NOMO-1 (cell line): ENCODE measurements around the gene PRKAR2B.
A peak's percentile ranks its signal among the peaks of the same experiment; 100 is the strongest.
"Not testable (repeated sequence)": the region's sequence is repeated elsewhere in the genome, so short reads cannot be mapped to it uniquely, and the experiment has no call there.

Source experiments
- DNase-seq, 2 experiments: peaks; one replicate each; lab custom pipeline; 2025; ENCODE audit not compliant: unreplicated experiment in 2 of 2; lab: John Stamatoyannopoulos, UW

PRKAR2B gene

GRCh38 chr7:107047902-107048782 lies 3.6 kb downstream of the PRKAR2B start:
- no peak for DNase-seq

- no peak for DNase-seq
These were observed 4.4 kb downstream of the PRKAR2B start for GRCh38 chr7:107048783-107049418.

GRCh38 chr7:107049480-107049879 lies 5.0 kb downstream of the PRKAR2B start:
- DNase-seq = no peak

GRCh38 chr7:107049971-107050532 lies 5.5 kb downstream of the PRKAR2B start:
- DNase-seq = no peak

- DNase-seq = no peak
These were observed 6.9 kb downstream of the PRKAR2B start for GRCh38 chr7:107051376-107051775.

GRCh38 chr7:107054965-107055364 lies 10.5 kb downstream of the PRKAR2B start:
- DNase-seq = not testable (repeated sequence)

- DNase-seq = not testable (repeated sequence)
These were observed 11.6 kb downstream of the PRKAR2B start for GRCh38 chr7:107056058-107056457.

GRCh38 chr7:107056728-107057473 lies 12.4 kb downstream of the PRKAR2B start:
- no peak for DNase-seq

GRCh38 chr7:107057474-107057833 lies 12.9 kb downstream of the PRKAR2B start:
- DNase-seq = no peak

GRCh38 chr7:107059468-107059867 lies 15.0 kb downstream of the PRKAR2B start:
- no peak for DNase-seq

GRCh38 chr7:107063245-107064120 lies 19.0 kb downstream of the PRKAR2B start:
- DNase-seq = no peak

GRCh38 chr7:107064255-107064654 lies 19.8 kb downstream of the PRKAR2B start:
- DNase-seq = no peak

- DNase-seq = no peak
These were observed 21.4 kb downstream of the PRKAR2B start for GRCh38 chr7:107065929-107066247.

- peak in 1 of 2 experiments; percentile 1 for DNase-seq
These were observed 23.7 kb downstream of the PRKAR2B start for GRCh38 chr7:107068156-107068555.

- DNase-seq = peak; percentile 60 to 87
These were observed 25.0 kb downstream of the PRKAR2B start for GRCh38 chr7:107069457-107069856.

GRCh38 chr7:107070710-107071109 lies 26.2 kb downstream of the PRKAR2B start:
- no peak for DNase-seq

- DNase-seq = no peak
These were observed 26.6 kb downstream of the PRKAR2B start for GRCh38 chr7:107071129-107071528.

GRCh38 chr7:107072133-107072532 lies 27.6 kb downstream of the PRKAR2B start:
- DNase-seq = no peak

GRCh38 chr7:107075863-107076574 lies 31.5 kb downstream of the PRKAR2B start:
- no peak for DNase-seq
